ENCODE results near the gene HTR3D. TPM values are rescaled to one million over a fixed set of nuclear protein-coding genes. Genes with fewer than 3 reads are reported as not detected.

Gene HTR3D
- polyA plus RNA-seq, 1 donor from 2014 or later, result not detected

DNA sequence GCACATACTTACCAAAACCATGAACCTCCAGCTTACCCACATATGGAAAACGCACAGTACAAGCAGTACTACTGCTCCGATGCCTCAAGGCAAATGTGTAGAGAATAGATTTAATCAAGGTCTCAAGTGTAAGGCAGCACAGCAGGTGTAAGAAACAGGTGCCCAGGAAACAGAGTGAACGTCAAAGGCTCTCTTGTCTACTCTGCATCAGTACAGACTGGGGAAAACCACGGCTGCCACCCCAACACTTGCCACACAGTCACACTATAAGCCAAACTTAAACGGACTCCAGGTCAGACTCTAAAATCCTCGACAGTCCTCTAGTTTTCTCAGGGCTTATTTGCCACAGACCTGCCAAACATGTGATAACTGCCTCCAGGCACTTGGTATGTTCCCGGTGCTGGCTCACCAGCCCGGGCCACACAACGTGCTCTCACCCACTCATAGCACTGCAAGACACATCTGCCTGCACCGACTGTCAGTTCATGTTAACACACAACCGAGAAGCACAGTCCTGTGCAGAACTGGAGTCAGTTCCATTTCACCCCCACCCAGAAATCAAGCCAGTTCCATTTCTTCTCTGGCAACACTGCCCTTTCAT is 44.4 kb upstream of the HTR3D start:
- no peaks in the 10 kb centered on the region for H4K20me1 ChIP-seq (ENCODE audit: insufficient read depth)
- H3K27ac ChIP-seq (ENCODE audit: low read length), result no peak overlapping the region
- H3K36me3 ChIP-seq (ENCODE audit: insufficient read depth, low read length), result no peaks in the 10 kb centered on the region
- H3K9me3 ChIP-seq (ENCODE audit: low read length), result no peaks in the 10 kb centered on the region
- H3K4me2 ChIP-seq (ENCODE audit: low read length), result no peak overlapping the region
- H3K4me3 ChIP-seq (ENCODE audit: low read length), result no peak overlapping the region
- TF ChIP-seq POLR2AphosphoS5 (IDR thresholded peaks at IDR 0.05) (no peak), EZH2 (IDR thresholded peaks at IDR 0.05; ENCODE audit: borderline replicate concordance, insufficient read depth, low read length, poor library complexity, severe bottlenecking) (no peak), RAD21 (conservative IDR thresholded peaks at IDR 0.05) (no peak), SMC3 (conservative IDR thresholded peaks at IDR 0.05; ENCODE audit: poor library complexity) (no peak), TAF1 (IDR thresholded peaks at IDR 0.05; ENCODE audit: low read depth) (no peak), MXI1 (conservative IDR thresholded peaks at IDR 0.05; ENCODE audit: poor library complexity, severe bottlenecking) (no peak), EP300 (conservative IDR thresholded peaks at IDR 0.05; ENCODE audit: poor library complexity, severe bottlenecking) (no peak), REST (IDR thresholded peaks at IDR 0.05; ENCODE audit: borderline replicate concordance) (no peak)
- TF ChIP-seq, protein P1, sequence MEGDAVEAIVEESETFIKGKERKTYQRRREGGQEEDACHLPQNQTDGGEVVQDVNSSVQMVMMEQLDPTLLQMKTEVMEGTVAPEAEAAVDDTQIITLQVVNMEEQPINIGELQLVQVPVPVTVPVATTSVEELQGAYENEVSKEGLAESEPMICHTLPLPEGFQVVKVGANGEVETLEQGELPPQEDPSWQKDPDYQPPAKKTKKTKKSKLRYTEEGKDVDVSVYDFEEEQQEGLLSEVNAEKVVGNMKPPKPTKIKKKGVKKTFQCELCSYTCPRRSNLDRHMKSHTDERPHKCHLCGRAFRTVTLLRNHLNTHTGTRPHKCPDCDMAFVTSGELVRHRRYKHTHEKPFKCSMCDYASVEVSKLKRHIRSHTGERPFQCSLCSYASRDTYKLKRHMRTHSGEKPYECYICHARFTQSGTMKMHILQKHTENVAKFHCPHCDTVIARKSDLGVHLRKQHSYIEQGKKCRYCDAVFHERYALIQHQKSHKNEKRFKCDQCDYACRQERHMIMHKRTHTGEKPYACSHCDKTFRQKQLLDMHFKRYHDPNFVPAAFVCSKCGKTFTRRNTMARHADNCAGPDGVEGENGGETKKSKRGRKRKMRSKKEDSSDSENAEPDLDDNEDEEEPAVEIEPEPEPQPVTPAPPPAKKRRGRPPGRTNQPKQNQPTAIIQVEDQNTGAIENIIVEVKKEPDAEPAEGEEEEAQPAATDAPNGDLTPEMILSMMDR (IDR thresholded peaks at IDR 0.05; ENCODE audit: poor library complexity, severe bottlenecking), result no peak
- H3K79me2 ChIP-seq (replicated peaks; ENCODE audit: insufficient read depth, low read length), result no peaks in the 10 kb centered on the region
- H3K27me3 ChIP-seq (ENCODE audit: insufficient read depth, low read depth, low read length), result no peaks in the 10 kb centered on the region
- H3K9me2 ChIP-seq (ENCODE audit: insufficient read depth, low read length), result no peaks in the 10 kb centered on the region
- no peak overlapping the region for H2AFZ ChIP-seq (ENCODE audit: low read depth, low read length)
- H3K9ac ChIP-seq (ENCODE audit: low read length), result no peak overlapping the region
- no peaks in the 10 kb centered on the region for H3F3A ChIP-seq (ENCODE audit: insufficient read depth, low read length, poor library complexity, severe bottlenecking)

DNA sequence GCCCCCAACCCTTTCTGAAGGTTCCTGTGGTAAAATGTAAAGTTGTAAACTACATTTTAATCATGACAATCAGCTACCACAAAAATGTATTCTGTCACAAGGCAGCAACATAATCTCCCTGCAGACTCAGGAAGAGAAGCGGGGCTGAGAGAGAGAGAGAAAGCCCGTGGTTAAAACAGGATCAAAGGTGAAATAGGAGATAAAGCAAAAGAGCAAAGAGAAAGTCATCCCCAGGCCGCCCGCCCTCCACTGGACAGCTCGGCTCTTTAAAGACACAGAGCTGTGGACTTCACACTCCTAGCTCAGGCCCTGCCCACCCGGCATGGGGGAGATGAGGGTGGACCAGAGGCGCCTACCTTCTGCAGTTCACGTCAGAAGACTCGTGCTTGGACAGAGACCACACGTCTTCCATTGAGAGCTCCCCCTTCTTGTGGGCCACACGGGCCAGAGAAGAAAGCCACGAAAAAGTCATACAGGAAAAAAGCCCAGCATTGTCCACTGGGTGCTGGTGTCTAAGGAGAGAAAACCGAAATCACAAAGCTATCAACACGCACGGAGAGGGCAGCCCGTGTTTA is 43.2 kb upstream of the HTR3D start:
- TF ChIP-seq MXI1 (conservative IDR thresholded peaks at IDR 0.05; ENCODE audit: poor library complexity, severe bottlenecking) (no peak), RAD21 (conservative IDR thresholded peaks at IDR 0.05) (no peak), SMC3 (conservative IDR thresholded peaks at IDR 0.05; ENCODE audit: poor library complexity) (no peak), EP300 (conservative IDR thresholded peaks at IDR 0.05; ENCODE audit: poor library complexity, severe bottlenecking) (no peak)
- Histone ChIP-seq H3K9ac (ENCODE audit: low read length) (no peak overlapping the region), H3K9me2 (ENCODE audit: insufficient read depth, low read length) (no peaks in the 10 kb centered on the region), H3K79me2 (replicated peaks; ENCODE audit: insufficient read depth, low read length) (no peaks in the 10 kb centered on the region), H4K20me1 (ENCODE audit: insufficient read depth) (no peaks in the 10 kb centered on the region), H3F3A (ENCODE audit: insufficient read depth, low read length, poor library complexity, severe bottlenecking) (no peaks in the 10 kb centered on the region), H3K36me3 (ENCODE audit: insufficient read depth, low read length) (no peaks in the 10 kb centered on the region), H3K9me3 (ENCODE audit: low read length) (no peaks in the 10 kb centered on the region), H3K4me3 (ENCODE audit: low read length) (no peak overlapping the region), H3K27me3 (ENCODE audit: insufficient read depth, low read depth, low read length) (no peaks in the 10 kb centered on the region), H3K4me2 (ENCODE audit: low read length) (no peak overlapping the region), H3K27ac (ENCODE audit: low read length) (no peak overlapping the region), H2AFZ (ENCODE audit: low read depth, low read length) (no peak overlapping the region)
